Hepatocyte (in vitro differentiated cells): ENCODE measurements around the gene UBR7.

ENCODE experiments used
- EZH2 ChIP-seq: fragments of 200-600 bp; sonication (generic); IDR thresholded peaks from 2 replicates; pipeline ENCODE4 v1.6.1; 2016; ENCODE audit warnings: antibody characterized with exemption, mild to moderate bottlenecking, borderline replicate concordance
- EZH2phosphoT487 ChIP-seq: fragments of 200-600 bp; sonication (generic); IDR thresholded peaks from one replicate; pipeline ENCODE4 v1.6.1; 2018; ENCODE audit warnings: antibody characterized with exemption, mild to moderate bottlenecking, low read depth, moderate library complexity; ENCODE audit not compliant: unreplicated experiment, severe bottlenecking
- TF ChIP-seq, protein P1 (sequence below): fragments of 200-600 bp; sonication (generic); IDR thresholded peaks from 2 replicates; pipeline ENCODE4 v1.5.1; 2016; ENCODE audit warnings: antibody characterized with exemption, mild to moderate bottlenecking; ENCODE audit not compliant: poor library complexity

- TF ChIP-seq, protein P1, sequence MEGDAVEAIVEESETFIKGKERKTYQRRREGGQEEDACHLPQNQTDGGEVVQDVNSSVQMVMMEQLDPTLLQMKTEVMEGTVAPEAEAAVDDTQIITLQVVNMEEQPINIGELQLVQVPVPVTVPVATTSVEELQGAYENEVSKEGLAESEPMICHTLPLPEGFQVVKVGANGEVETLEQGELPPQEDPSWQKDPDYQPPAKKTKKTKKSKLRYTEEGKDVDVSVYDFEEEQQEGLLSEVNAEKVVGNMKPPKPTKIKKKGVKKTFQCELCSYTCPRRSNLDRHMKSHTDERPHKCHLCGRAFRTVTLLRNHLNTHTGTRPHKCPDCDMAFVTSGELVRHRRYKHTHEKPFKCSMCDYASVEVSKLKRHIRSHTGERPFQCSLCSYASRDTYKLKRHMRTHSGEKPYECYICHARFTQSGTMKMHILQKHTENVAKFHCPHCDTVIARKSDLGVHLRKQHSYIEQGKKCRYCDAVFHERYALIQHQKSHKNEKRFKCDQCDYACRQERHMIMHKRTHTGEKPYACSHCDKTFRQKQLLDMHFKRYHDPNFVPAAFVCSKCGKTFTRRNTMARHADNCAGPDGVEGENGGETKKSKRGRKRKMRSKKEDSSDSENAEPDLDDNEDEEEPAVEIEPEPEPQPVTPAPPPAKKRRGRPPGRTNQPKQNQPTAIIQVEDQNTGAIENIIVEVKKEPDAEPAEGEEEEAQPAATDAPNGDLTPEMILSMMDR: no peak
- no peak for TF ChIP-seq EZH2
- no peak for TF ChIP-seq EZH2phosphoT487
Measured at GRCh38 chr14:93201155-93201704, 5.8 kb upstream of the UBR7 start.
